ENCODE results near the gene SUMF2. TPM values are rescaled to one million over a fixed set of nuclear protein-coding genes. Genes with fewer than 3 reads are reported as not detected.

The SUMF2 gene
- total and polyA plus RNA-seq, 2 of the 13 experiments (the other 11 are each of a cell fraction or from before 2014, with no cell fraction given), result 48.9 to 54.4 TPM

DNA sequence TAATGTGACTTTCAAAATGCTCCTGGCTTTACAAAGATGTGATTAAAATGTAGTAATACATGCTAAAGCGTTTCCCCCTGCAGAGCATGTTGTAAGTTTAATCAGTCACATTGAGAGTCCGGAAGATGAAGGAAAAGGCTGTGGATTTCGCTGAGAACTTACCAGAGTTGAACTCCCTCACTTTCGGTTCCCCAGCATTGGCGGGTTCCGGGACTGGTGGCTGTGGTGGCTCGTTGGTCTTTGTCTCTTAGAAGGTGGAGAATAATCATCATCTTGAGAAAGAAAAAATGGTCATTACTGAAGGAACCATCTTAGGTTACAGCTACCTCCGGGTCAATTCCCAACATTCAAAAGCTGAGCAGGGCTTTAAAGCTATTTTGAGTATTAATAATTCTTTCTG, 61.7 kb downstream of the SUMF2 start:
- Histone ChIP-seq H3K9me3 (ENCODE audit: low read length) (no peaks in the 10 kb centered on the region), H3K36me3 (replicated peaks in 1 of 2; ENCODE audit: control insufficient read depth in 1 of 2, insufficient read depth in 2 of 2, low read length in 2 of 2) (no peaks in the 10 kb centered on the region), H3K4me3 (replicated peaks in 1 of 3; ENCODE audit: insufficient read depth in 1 of 3, low read depth in 2 of 3, low read length in 3 of 3) (no peak overlapping the region), H3K27ac (ENCODE audit: extremely low read length, insufficient read depth, low read length) (no peak overlapping the region), H3K4me1 (ENCODE audit: insufficient read depth, low read length) (no peaks in the 10 kb centered on the region), H2AFZ (ENCODE audit: low read length) (no peak overlapping the region), H3K4me2 (ENCODE audit: low read depth, low read length) (no peak overlapping the region), H4K20me1 (ENCODE audit: insufficient read depth, low read length) (no peaks in the 10 kb centered on the region), H3K79me2 (ENCODE audit: insufficient read depth, low read length) (no peaks in the 10 kb centered on the region), H3K9ac (ENCODE audit: insufficient read depth, low read depth, low read length) (no peak overlapping the region), H3K27me3 (ENCODE audit: control insufficient read depth in 1 of 2, insufficient read depth in 2 of 2, low read length in 2 of 2) (no peaks in the 10 kb centered on the region)
- in situ Hi-C loops (cut with HindIII; ENCODE audit: extremely low pct_ligation_motif_present, low pct_unique_long_range_greater_than_20kb) (no loop called here), intact Hi-C loops (cut with micrococcal nuclease; ENCODE audit: unreplicated experiment) (no loop called here)
- TF ChIP-seq THAP11 (CRISPR knock-in tag; IDR thresholded peaks at IDR 0.05) (no peak), KAT7 (CRISPR knock-in tag; IDR thresholded peaks at IDR 0.05; ENCODE audit: borderline replicate concordance) (no peak), ZMYM3 (CRISPR knock-in tag; IDR thresholded peaks at IDR 0.05) (no peak), ZNF777 (CRISPR knock-in tag; IDR thresholded peaks at IDR 0.05) (no peak), ZNF354B (CRISPR knock-in tag; IDR thresholded peaks at IDR 0.05) (no peak), NR3C1 (CRISPR knock-in tag; IDR thresholded peaks at IDR 0.05) (no peak), ZSCAN30 (CRISPR knock-in tag; IDR thresholded peaks at IDR 0.05) (no peak), ZNF382 (CRISPR knock-in tag; IDR thresholded peaks at IDR 0.05; ENCODE audit: borderline replicate concordance) (no peak), TP53 (CRISPR knock-in tag; conservative IDR thresholded peaks at IDR 0.05) (no peak), RFX3 (CRISPR knock-in tag; IDR thresholded peaks at IDR 0.05) (no peak), TCF7L2 (IDR thresholded peaks at IDR 0.05; ENCODE audit: low read depth, low read length) (no peak), DR1 (CRISPR knock-in tag; IDR thresholded peaks at IDR 0.05) (no peak), RARA (CRISPR knock-in tag; IDR thresholded peaks at IDR 0.05) (no peak), HMG20B (CRISPR knock-in tag; conservative IDR thresholded peaks at IDR 0.05) (no peak), ZNF670 (CRISPR knock-in tag; IDR thresholded peaks at IDR 0.05; ENCODE audit: borderline replicate concordance) (no peak), MLLT10 (CRISPR knock-in tag; IDR thresholded peaks at IDR 0.05) (no peak)
- TF ChIP-seq, protein P1, sequence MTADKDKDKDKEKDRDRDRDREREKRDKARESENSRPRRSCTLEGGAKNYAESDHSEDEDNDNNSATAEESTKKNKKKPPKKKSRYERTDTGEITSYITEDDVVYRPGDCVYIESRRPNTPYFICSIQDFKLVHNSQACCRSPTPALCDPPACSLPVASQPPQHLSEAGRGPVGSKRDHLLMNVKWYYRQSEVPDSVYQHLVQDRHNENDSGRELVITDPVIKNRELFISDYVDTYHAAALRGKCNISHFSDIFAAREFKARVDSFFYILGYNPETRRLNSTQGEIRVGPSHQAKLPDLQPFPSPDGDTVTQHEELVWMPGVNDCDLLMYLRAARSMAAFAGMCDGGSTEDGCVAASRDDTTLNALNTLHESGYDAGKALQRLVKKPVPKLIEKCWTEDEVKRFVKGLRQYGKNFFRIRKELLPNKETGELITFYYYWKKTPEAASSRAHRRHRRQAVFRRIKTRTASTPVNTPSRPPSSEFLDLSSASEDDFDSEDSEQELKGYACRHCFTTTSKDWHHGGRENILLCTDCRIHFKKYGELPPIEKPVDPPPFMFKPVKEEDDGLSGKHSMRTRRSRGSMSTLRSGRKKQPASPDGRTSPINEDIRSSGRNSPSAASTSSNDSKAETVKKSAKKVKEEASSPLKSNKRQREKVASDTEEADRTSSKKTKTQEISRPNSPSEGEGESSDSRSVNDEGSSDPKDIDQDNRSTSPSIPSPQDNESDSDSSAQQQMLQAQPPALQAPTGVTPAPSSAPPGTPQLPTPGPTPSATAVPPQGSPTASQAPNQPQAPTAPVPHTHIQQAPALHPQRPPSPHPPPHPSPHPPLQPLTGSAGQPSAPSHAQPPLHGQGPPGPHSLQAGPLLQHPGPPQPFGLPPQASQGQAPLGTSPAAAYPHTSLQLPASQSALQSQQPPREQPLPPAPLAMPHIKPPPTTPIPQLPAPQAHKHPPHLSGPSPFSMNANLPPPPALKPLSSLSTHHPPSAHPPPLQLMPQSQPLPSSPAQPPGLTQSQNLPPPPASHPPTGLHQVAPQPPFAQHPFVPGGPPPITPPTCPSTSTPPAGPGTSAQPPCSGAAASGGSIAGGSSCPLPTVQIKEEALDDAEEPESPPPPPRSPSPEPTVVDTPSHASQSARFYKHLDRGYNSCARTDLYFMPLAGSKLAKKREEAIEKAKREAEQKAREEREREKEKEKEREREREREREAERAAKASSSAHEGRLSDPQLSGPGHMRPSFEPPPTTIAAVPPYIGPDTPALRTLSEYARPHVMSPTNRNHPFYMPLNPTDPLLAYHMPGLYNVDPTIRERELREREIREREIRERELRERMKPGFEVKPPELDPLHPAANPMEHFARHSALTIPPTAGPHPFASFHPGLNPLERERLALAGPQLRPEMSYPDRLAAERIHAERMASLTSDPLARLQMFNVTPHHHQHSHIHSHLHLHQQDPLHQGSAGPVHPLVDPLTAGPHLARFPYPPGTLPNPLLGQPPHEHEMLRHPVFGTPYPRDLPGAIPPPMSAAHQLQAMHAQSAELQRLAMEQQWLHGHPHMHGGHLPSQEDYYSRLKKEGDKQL (CRISPR knock-in tag; IDR thresholded peaks at IDR 0.05; ENCODE audit: low read depth), result no peak
- TF ChIP-seq, protein P2, sequence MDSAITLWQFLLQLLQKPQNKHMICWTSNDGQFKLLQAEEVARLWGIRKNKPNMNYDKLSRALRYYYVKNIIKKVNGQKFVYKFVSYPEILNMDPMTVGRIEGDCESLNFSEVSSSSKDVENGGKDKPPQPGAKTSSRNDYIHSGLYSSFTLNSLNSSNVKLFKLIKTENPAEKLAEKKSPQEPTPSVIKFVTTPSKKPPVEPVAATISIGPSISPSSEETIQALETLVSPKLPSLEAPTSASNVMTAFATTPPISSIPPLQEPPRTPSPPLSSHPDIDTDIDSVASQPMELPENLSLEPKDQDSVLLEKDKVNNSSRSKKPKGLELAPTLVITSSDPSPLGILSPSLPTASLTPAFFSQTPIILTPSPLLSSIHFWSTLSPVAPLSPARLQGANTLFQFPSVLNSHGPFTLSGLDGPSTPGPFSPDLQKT (CRISPR knock-in tag; IDR thresholded peaks at IDR 0.05; ENCODE audit: borderline replicate concordance), result no peak
- TF ChIP-seq, protein P3, sequence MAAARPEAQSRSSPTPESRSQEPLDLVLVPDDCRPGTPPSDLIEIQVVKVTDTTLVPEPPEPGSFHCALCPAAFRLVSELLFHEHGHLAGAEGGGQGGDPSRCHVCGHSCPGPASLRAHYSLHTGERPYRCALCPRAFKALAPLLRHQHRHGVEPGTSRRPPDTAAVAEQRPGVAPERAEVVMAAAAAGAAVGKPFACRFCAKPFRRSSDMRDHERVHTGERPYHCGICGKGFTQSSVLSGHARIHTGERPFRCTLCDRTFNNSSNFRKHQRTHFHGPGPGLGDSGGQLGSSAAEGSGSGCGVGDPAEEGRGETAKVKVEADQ (CRISPR knock-in tag; IDR thresholded peaks at IDR 0.05; ENCODE audit: borderline replicate concordance), result no peak
- no peak for ATAC-seq
- WGBS (ENCODE audit: low lambda C conversion rate), result 46% methylated on average over 8 of the region's 8 CpGs
- POLR2A ChIA-PET, result no interaction called here
- no TSS peak for BruUV-seq (replicated peaks)
- CTCF ChIA-PET (ENCODE audit: low intra/inter-chr PET ratio, low total read pairs), result no interaction called here
- no peak for DNase-seq (ENCODE audit: low spot score)
- no peak for FAIRE-seq

Data from HepG2 (cell line).